GM12878 (cell line): ENCODE measurements around the gene LRRC26. TPM values are rescaled to one million over a fixed set of nuclear protein-coding genes. Genes with fewer than 3 reads are reported as not detected.

Source experiments
- HDAC2 ChIP-seq: fragments of 200-600 bp; sonication (generic); IDR thresholded peaks from 2 replicates; pipeline ENCODE4 v1.6.1; 2017
- IKZF1 ChIP-seq: fragments of 450-650 bp; conservative IDR thresholded peaks from 2 replicates; pipeline ENCODE4 v1.6.1; 2017; ENCODE audit warnings: antibody characterized with exemption, mild to moderate bottlenecking
- IKZF2 ChIP-seq, 2 experiments: fragments of 450-650 bp; IDR thresholded peaks; 2 replicates each; pipeline ENCODE4 v1.6.1; 2017; ENCODE audit warnings: mild to moderate bottlenecking in 2 of 2, moderate library complexity in 2 of 2
- PBX3 ChIP-seq: IDR thresholded peaks from 2 replicates; pipeline ENCODE4 v1.6.1; 2011; ENCODE audit warnings: mild to moderate bottlenecking, low read depth, low read length, moderate library complexity; ENCODE audit not compliant: insufficient replicate concordance
- PML ChIP-seq: IDR thresholded peaks from 2 replicates; pipeline ENCODE4 v1.6.1; 2012; ENCODE audit warnings: low read length, inconsistent platforms
- POLR2AphosphoS2 ChIP-seq: IDR thresholded peaks from 2 replicates; pipeline ENCODE4 v1.6.1; 2011; ENCODE audit warnings: low read depth, mild to moderate bottlenecking, low read length, improper control_type of control experiment, moderate library complexity
- PRDM15 ChIP-seq: fragments of 450-650 bp; formaldehyde crosslinking; IDR thresholded peaks from 2 replicates; pipeline ENCODE4 v1.4.0; 2020; ENCODE audit warnings: mild to moderate bottlenecking, moderate library complexity
- STAT1 ChIP-seq: fragments of 450-650 bp; conservative IDR thresholded peaks from 2 replicates; pipeline ENCODE4 v1.6.1; 2014; ENCODE audit warnings: antibody characterized with exemption, mild to moderate bottlenecking
- SUPT20H ChIP-seq: IDR thresholded peaks from 2 replicates; pipeline ENCODE4 v1.6.1; 2011; ENCODE audit warnings: low read depth, mild to moderate bottlenecking, low read length, moderate library complexity, borderline replicate concordance; ENCODE audit not compliant: control insufficient read depth
- ZBED1 ChIP-seq: IDR thresholded peaks from 2 replicates; pipeline ENCODE4 v1.6.1; 2016; ENCODE audit warnings: borderline replicate concordance
- polyA plus RNA-seq, 11 experiments: library from polyadenylated mRNA; depleted of rRNA in 4 of 11; unstranded in 6 of 11; stranded (reverse) in 5 of 11; fragments of >200 nt; fragmentation: Nextera tagmentation in 4 of 11; fragmentation: Illumina TruSeq in 1 of 11; extraction: Ambion mirVana in 4 of 11; extraction: Trizol in 1 of 11; gene quantifications; 1 replicate in 1 of 11; 2 replicates in 10 of 11; pipeline versions ENCODE4 v1.2.1 to v1.2.3, GENCODE V29; 2011 to 2016; ENCODE audit warnings: inconsistent platforms in 2 of 11, missing spikeins in 2 of 11, low read depth in 1 of 11
- total RNA-seq, 4 experiments: library from RNA; depleted of rRNA in 3 of 4; stranded (reverse); fragments of >200 nt in 3 of 4; fragmentation: Illumina TruSeq in 1 of 4; extraction: Trizol in 1 of 4; gene quantifications; 2 replicates each; pipeline versions ENCODE4 v1.2.1 to v1.2.3, GENCODE V29; 2013 to 2021
- TF ChIP-seq, protein P1 (sequence below): fragments of 450-650 bp; IDR thresholded peaks from 2 replicates; pipeline ENCODE4 v1.6.1; 2018; ENCODE audit warnings: mild to moderate bottlenecking, low read depth, moderate library complexity; ENCODE audit not compliant: partially characterized antibody
- TF ChIP-seq, protein P2 (sequence below): fragments of 450-650 bp; IDR thresholded peaks from 2 replicates; pipeline ENCODE4 v1.6.1; 2014; ENCODE audit warnings: mild to moderate bottlenecking
- TF ChIP-seq, protein P3 (sequence below): IDR thresholded peaks from 2 replicates; pipeline ENCODE4 v1.6.1; 2012; ENCODE audit warnings: low read depth, low read length, improper control_type of control experiment
- TF ChIP-seq, protein P4 (sequence below): fragments of 450-650 bp; formaldehyde crosslinking; IDR thresholded peaks from 2 replicates; pipeline ENCODE4 v1.5.0; 2022; ENCODE audit warnings: mild to moderate bottlenecking, missing genetic modification characterization

LRRC26 gene
- total and polyA plus RNA-seq, 10 of the 15 experiments (the other 5 are each of a cell fraction or from before 2014, with no cell fraction given): 0.29 to 0.91 (median 0.64) TPM; not detected in 5

- TF ChIP-seq SUPT20H (no peak), POLR2AphosphoS2 (peak; percentile 87), PBX3 (peak; percentile 48), STAT1 (no peak), PRDM15 (CRISPR knock-in tag) (no peak), PML (peak; percentile 45; the same call in 1 of the 2 replicates), IKZF2 (IDR thresholded peaks at IDR 0.05) (no peak), IKZF1 (peak; percentile 60), ZBED1 (no peak), HDAC2 (no peak)
- TF ChIP-seq, protein P1, sequence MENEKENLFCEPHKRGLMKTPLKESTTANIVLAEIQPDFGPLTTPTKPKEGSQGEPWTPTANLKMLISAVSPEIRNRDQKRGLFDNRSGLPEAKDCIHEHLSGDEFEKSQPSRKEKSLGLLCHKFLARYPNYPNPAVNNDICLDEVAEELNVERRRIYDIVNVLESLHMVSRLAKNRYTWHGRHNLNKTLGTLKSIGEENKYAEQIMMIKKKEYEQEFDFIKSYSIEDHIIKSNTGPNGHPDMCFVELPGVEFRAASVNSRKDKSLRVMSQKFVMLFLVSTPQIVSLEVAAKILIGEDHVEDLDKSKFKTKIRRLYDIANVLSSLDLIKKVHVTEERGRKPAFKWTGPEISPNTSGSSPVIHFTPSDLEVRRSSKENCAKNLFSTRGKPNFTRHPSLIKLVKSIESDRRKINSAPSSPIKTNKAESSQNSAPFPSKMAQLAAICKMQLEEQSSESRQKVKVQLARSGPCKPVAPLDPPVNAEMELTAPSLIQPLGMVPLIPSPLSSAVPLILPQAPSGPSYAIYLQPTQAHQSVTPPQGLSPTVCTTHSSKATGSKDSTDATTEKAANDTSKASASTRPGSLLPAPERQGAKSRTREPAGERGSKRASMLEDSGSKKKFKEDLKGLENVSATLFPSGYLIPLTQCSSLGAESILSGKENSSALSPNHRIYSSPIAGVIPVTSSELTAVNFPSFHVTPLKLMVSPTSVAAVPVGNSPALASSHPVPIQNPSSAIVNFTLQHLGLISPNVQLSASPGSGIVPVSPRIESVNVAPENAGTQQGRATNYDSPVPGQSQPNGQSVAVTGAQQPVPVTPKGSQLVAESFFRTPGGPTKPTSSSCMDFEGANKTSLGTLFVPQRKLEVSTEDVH: no peak
- TF ChIP-seq, protein P2, sequence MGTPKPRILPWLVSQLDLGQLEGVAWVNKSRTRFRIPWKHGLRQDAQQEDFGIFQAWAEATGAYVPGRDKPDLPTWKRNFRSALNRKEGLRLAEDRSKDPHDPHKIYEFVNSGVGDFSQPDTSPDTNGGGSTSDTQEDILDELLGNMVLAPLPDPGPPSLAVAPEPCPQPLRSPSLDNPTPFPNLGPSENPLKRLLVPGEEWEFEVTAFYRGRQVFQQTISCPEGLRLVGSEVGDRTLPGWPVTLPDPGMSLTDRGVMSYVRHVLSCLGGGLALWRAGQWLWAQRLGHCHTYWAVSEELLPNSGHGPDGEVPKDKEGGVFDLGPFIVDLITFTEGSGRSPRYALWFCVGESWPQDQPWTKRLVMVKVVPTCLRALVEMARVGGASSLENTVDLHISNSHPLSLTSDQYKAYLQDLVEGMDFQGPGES: peak; percentile 95
- TF ChIP-seq, protein P3, sequence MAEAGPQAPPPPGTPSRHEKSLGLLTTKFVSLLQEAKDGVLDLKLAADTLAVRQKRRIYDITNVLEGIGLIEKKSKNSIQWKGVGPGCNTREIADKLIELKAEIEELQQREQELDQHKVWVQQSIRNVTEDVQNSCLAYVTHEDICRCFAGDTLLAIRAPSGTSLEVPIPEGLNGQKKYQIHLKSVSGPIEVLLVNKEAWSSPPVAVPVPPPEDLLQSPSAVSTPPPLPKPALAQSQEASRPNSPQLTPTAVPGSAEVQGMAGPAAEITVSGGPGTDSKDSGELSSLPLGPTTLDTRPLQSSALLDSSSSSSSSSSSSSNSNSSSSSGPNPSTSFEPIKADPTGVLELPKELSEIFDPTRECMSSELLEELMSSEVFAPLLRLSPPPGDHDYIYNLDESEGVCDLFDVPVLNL: peak; percentile 14; the same call in 1 of the 2 replicates
- TF ChIP-seq, protein P4, sequence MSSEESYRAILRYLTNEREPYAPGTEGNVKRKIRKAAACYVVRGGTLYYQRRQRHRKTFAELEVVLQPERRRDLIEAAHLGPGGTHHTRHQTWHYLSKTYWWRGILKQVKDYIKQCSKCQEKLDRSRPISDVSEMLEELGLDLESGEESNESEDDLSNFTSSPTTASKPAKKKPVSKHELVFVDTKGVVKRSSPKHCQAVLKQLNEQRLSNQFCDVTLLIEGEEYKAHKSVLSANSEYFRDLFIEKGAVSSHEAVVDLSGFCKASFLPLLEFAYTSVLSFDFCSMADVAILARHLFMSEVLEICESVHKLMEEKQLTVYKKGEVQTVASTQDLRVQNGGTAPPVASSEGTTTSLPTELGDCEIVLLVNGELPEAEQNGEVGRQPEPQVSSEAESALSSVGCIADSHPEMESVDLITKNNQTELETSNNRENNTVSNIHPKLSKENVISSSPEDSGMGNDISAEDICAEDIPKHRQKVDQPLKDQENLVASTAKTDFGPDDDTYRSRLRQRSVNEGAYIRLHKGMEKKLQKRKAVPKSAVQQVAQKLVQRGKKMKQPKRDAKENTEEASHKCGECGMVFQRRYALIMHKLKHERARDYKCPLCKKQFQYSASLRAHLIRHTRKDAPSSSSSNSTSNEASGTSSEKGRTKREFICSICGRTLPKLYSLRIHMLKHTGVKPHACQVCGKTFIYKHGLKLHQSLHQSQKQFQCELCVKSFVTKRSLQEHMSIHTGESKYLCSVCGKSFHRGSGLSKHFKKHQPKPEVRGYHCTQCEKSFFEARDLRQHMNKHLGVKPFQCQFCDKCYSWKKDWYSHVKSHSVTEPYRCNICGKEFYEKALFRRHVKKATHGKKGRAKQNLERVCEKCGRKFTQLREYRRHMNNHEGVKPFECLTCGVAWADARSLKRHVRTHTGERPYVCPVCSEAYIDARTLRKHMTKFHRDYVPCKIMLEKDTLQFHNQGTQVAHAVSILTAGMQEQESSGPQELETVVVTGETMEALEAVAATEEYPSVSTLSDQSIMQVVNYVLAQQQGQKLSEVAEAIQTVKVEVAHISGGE (CRISPR knock-in tag): no peak
Measured at GRCh38 chr9:137200311-137201204, 30.7 kb upstream of the LRRC26 start, which contains the start of gene TPRN (continued).
